Neuronal stem cell (in vitro differentiated cells): Measurements from ENCODE around the gene LRRC31. TPM values are rescaled to one million over a fixed set of nuclear protein-coding genes. Genes with fewer than 3 reads are reported as not detected.

Experiments
- DNase-seq: peaks from one replicate; pipeline ENCODE4 v3.0.0-alpha.2; 2013; ENCODE audit warnings: low spot score
- H2AFZ ChIP-seq: one replicate; pipeline ENCODE4 v1.6.1; 2013; ENCODE audit warnings: mild to moderate bottlenecking, low read length, inconsistent platforms
- H2AK5ac ChIP-seq: 2 replicates; pipeline ENCODE4 v1.6.1; 2013; ENCODE audit warnings: low read depth, mild to moderate bottlenecking, inconsistent platforms, low read length, moderate library complexity, mixed read lengths
- H2BK120ac ChIP-seq: 2 replicates; pipeline ENCODE4 v1.6.1; 2013; ENCODE audit warnings: low read depth, mild to moderate bottlenecking, inconsistent platforms, low read length, moderate library complexity, mixed read lengths
- H2BK12ac ChIP-seq: one replicate; pipeline ENCODE4 v1.6.1; 2013; ENCODE audit warnings: low read length, inconsistent platforms
- H2BK15ac ChIP-seq: 2 replicates; pipeline ENCODE4 v1.6.1; 2013; ENCODE audit warnings: mild to moderate bottlenecking, low read length, inconsistent platforms, mixed read lengths
- H2BK5ac ChIP-seq: one replicate; pipeline ENCODE4 v1.6.1; 2013; ENCODE audit warnings: inconsistent platforms, mild to moderate bottlenecking, low read length, moderate library complexity
- H3K14ac ChIP-seq: one replicate; pipeline ENCODE4 v1.6.1; 2013; ENCODE audit warnings: low read length, inconsistent platforms
- H3K18ac ChIP-seq: 2 replicates; pipeline ENCODE4 v1.6.1; 2013; ENCODE audit warnings: low read length, inconsistent platforms
- H3K23ac ChIP-seq: 2 replicates; pipeline ENCODE4 v1.6.1; 2013; ENCODE audit warnings: low read depth, mild to moderate bottlenecking, mixed read lengths, low read length, inconsistent platforms; ENCODE audit not compliant: poor library complexity
- H3K27ac ChIP-seq: replicated peaks from 3 replicates; pipeline ENCODE4 v1.5.1; 2013; ENCODE audit warnings: low read length, inconsistent platforms
- H3K27me3 ChIP-seq, 3 experiments: 2 replicates each; pipeline ENCODE4 v1.6.1; 2013; ENCODE audit warnings: low read length in 3 of 3, mild to moderate bottlenecking in 2 of 3, inconsistent platforms in 1 of 3, low read depth in 1 of 3, mixed read lengths in 1 of 3, moderate library complexity in 1 of 3; ENCODE audit not compliant: control insufficient read depth in 3 of 3, insufficient read depth in 3 of 3
- H3K36me3 ChIP-seq, 2 donors: replicated peaks in 1 of 2; 2 replicates each; pipeline ENCODE4 v1.6.1; 2013; ENCODE audit warnings: low read length in 2 of 2; ENCODE audit not compliant: control insufficient read depth in 2 of 2, insufficient read depth in 2 of 2
- H3K4ac ChIP-seq: 2 replicates; pipeline ENCODE4 v1.6.1; 2013; ENCODE audit warnings: inconsistent platforms, mild to moderate bottlenecking, low read length, moderate library complexity
- H3K4me1 ChIP-seq, 2 donors: 1 replicate in 1 of 2; 2 replicates in 1 of 2; pipeline ENCODE4 v1.6.1; 2013; ENCODE audit warnings: low read length in 2 of 2, low read depth in 1 of 2; ENCODE audit not compliant: control insufficient read depth in 2 of 2, insufficient read depth in 1 of 2
- H3K4me2 ChIP-seq: one replicate; pipeline ENCODE4 v1.6.1; 2013; ENCODE audit warnings: mild to moderate bottlenecking, low read length, inconsistent platforms; ENCODE audit not compliant: insufficient read depth, poor library complexity, severe bottlenecking
- H3K4me3 ChIP-seq, 2 donors: 2 replicates each; pipeline ENCODE4 v1.5.1; 2013; ENCODE audit warnings: low read length in 2 of 2, mild to moderate bottlenecking in 2 of 2, inconsistent platforms in 1 of 2, moderate library complexity in 1 of 2
- H3K79me1 ChIP-seq: one replicate; pipeline ENCODE4 v1.6.1; 2013; ENCODE audit warnings: low read depth, mild to moderate bottlenecking, inconsistent platforms, low read length, moderate library complexity
- H3K9ac ChIP-seq: one replicate; pipeline ENCODE4 v1.6.1; 2013; ENCODE audit warnings: mild to moderate bottlenecking, low read depth, low read length, inconsistent platforms; ENCODE audit not compliant: poor library complexity
- H3K9me3 ChIP-seq, 2 donors: replicated peaks in 1 of 2; 2 replicates each; pipeline versions ENCODE3 to v1.6.1; 2013; ENCODE audit warnings: low read length in 2 of 2, mild to moderate bottlenecking in 2 of 2, inconsistent platforms in 1 of 2, low read depth in 1 of 2, mixed read lengths in 1 of 2, moderate library complexity in 1 of 2; ENCODE audit not compliant: control insufficient read depth in 2 of 2, insufficient read depth in 1 of 2
- H4K8ac ChIP-seq: one replicate; pipeline ENCODE4 v1.6.1; 2013; ENCODE audit warnings: low read depth, mild to moderate bottlenecking, inconsistent platforms, low read length, moderate library complexity
- H4K91ac ChIP-seq: one replicate; pipeline ENCODE4 v1.6.1; 2013; ENCODE audit warnings: low read length, low read depth, mild to moderate bottlenecking, inconsistent platforms; ENCODE audit not compliant: poor library complexity
- WGBS, 2 donors: extraction: QIAGEN DNeasy Blood & Tissue Kit; methylation state at CpG; one replicate each; pipeline ENCODE4 v1.1.7; 2013; ENCODE audit warnings: missing lambda C conversion rate in 2 of 2, mixed read lengths in 1 of 2; ENCODE audit not compliant: insufficient read length in 2 of 2, insufficient replicate concordance in 1 of 2; ENCODE audit errors: extremely low coverage in 2 of 2; 5-methylcytosine and 5-hydroxymethylcytosine counted together
- polyA plus RNA-seq, 2 experiments: library from polyadenylated mRNA; stranded (reverse); fragments of 200-250 nt; gene quantifications; one replicate each; pipeline ENCODE4 v1.2.3, GENCODE V29; 2013

The LRRC31 gene
- polyA plus RNA-seq (2013, experiment 1 of 2) = not detected
- not detected for polyA plus RNA-seq (2013, experiment 2 of 2)

GRCh38 chr3:169869484-169870220 lies at the start of gene LRRC31:
TSS of gene LRRC31 (minus strand) at chr3:169869935. CDS start at chr3:169869807, 128 bp downstream.
- Histone ChIP-seq H2AFZ (no peak within 1 kb of the TSS), H4K91ac (no peak within 1 kb of the TSS), H3K27me3 (peaks cover 0 to 8% (median 0%) of the 10 kb centered on the region in 3 experiments), H2BK120ac (no peak within 1 kb of the TSS), H3K4ac (no peak within 1 kb of the TSS), H3K23ac (no peak within 1 kb of the TSS), H2BK5ac (no peak within 1 kb of the TSS), H3K14ac (no peak within 1 kb of the TSS), H3K27ac (no peak within 1 kb of the TSS), H3K9me3 (no peaks in the 10 kb centered on the region), H3K4me3 (no peak within 1 kb of the TSS), H3K4me2 (no peak within 1 kb of the TSS), H3K9ac (no peak within 1 kb of the TSS), H3K4me1 (no peaks in the 10 kb centered on the region), H3K18ac (no peak within 1 kb of the TSS), H3K36me3 (no peaks in the 10 kb centered on the region), H2AK5ac (no peak within 1 kb of the TSS), H4K8ac (no peak within 1 kb of the TSS), H2BK15ac (no peak within 1 kb of the TSS), H3K79me1 (no peaks in the 10 kb centered on the region), H2BK12ac (no peak within 1 kb of the TSS)
- no CpG with 5 or more reads among the region's 2 CpGs for WGBS, 2 donors
- no peak for DNase-seq

GRCh38 chr3:169914321-169914720 lies 44.6 kb upstream of the LRRC31 start:
- Histone ChIP-seq H2BK5ac (no peak overlapping the region), H3K4me2 (no peak overlapping the region), H3K9ac (no peak overlapping the region), H3K4me1 (no peaks in the 10 kb centered on the region), H3K14ac (no peak overlapping the region), H4K8ac (no peak overlapping the region), H3K4ac (no peak overlapping the region), H3K23ac (no peak overlapping the region), H3K9me3 (no peaks in the 10 kb centered on the region), H2BK15ac (no peak overlapping the region), H3K27me3 (peaks cover 0 to 4% (median 0%) of the 10 kb centered on the region in 3 experiments), H2AK5ac (no peak overlapping the region), H3K4me3 (no peak overlapping the region), H4K91ac (no peak overlapping the region), H2BK12ac (no peak overlapping the region), H2AFZ (no peak overlapping the region), H2BK120ac (no peak overlapping the region), H3K18ac (no peak overlapping the region), H3K27ac (no peak overlapping the region), H3K36me3 (no peaks in the 10 kb centered on the region), H3K79me1 (no peaks in the 10 kb centered on the region)
- DNase-seq = no peak
- no CpG with 5 or more reads among the region's 2 CpGs for whole genome bisulfite sequencing, 2 donors

- Histone ChIP-seq H4K8ac (no peak overlapping the region), H3K4me1 (no peaks in the 10 kb centered on the region), H3K4ac (no peak overlapping the region), H3K79me1 (no peaks in the 10 kb centered on the region), H2BK15ac (no peak overlapping the region), H3K27me3 (peaks cover 0 to 4% (median 0%) of the 10 kb centered on the region in 3 experiments), H3K9me3 (no peaks in the 10 kb centered on the region), H2BK120ac (no peak overlapping the region), H2AFZ (no peak overlapping the region), H3K4me2 (no peak overlapping the region), H3K23ac (no peak overlapping the region), H3K27ac (no peak overlapping the region), H3K9ac (no peak overlapping the region), H3K18ac (no peak overlapping the region), H3K14ac (no peak overlapping the region), H2BK12ac (no peak overlapping the region), H2BK5ac (no peak overlapping the region), H2AK5ac (no peak overlapping the region), H3K36me3 (no peaks in the 10 kb centered on the region), H3K4me3 (no peak overlapping the region), H4K91ac (no peak overlapping the region)
- DNase-seq = no peak
- no CpG with 5 or more reads among the region's 3 CpGs for WGBS, 2 donors
These were observed 43.6 kb upstream of the LRRC31 start for GRCh38 chr3:169913323-169913722.

GRCh38 chr3:169911272-169911671 lies 41.5 kb upstream of the LRRC31 start, which contains the start of gene SAMD7:
TSS of gene SAMD7 (plus strand) at chr3:169911572. CDS start at chr3:169919499, 7,927 bp downstream.
- H2AFZ ChIP-seq = no peak within 1 kb of the TSS
- no peak within 1 kb of the TSS for H3K14ac ChIP-seq

More at GRCh38 chr3:169911272-169911671, 41.5 kb upstream of the LRRC31 start, which contains the start of gene SAMD7:
- Histone ChIP-seq H4K8ac (no peak within 1 kb of the TSS), H3K4me3 (no peak within 1 kb of the TSS), H3K4me2 (no peak within 1 kb of the TSS), H3K9me3 (no peaks in the 10 kb centered on the region), H3K9ac (no peak within 1 kb of the TSS), H2BK12ac (no peak within 1 kb of the TSS), H3K27me3 (peaks cover 0 to 7% (median 0%) of the 10 kb centered on the region in 3 experiments), H3K27ac (no peak within 1 kb of the TSS), H4K91ac (no peak within 1 kb of the TSS), H3K36me3 (no peaks in the 10 kb centered on the region), H3K18ac (no peak within 1 kb of the TSS), H3K4me1 (no peaks in the 10 kb centered on the region), H3K23ac (no peak within 1 kb of the TSS), H2BK120ac (no peak within 1 kb of the TSS), H2AK5ac (no peak within 1 kb of the TSS), H3K79me1 (no peaks in the 10 kb centered on the region), H3K4ac (no peak within 1 kb of the TSS), H2BK15ac (no peak within 1 kb of the TSS), H2BK5ac (no peak within 1 kb of the TSS)
- DNase-seq = no peak
- WGBS, 2 donors = no CpG with 5 or more reads among the region's 1 CpG
